Peyer's patch (tissue), 4 donors: ENCODE results near the gene PCNT. TPM values are rescaled to one million over a fixed set of nuclear protein-coding genes. Genes with fewer than 3 reads are reported as not detected.

Source experiments
- DNase-seq, 3 donors: peaks; one replicate each; pipeline ENCODE4 v3.0.0-alpha.2; 2017 to 2019
- H3K27ac ChIP-seq, 4 donors: fragments of 200-600 bp; sonication (generic); one replicate each; pipeline ENCODE4 v1.5.1; 2016 to 2019
- H3K27me3 ChIP-seq, 2 donors: fragments of 200-600 bp; sonication (generic); one replicate each; pipeline ENCODE4 v1.5.1; 2019
- H3K36me3 ChIP-seq, 3 donors: fragments of 200-600 bp; sonication (generic); one replicate each; pipeline ENCODE4 v1.5.1; 2016 to 2019
- H3K4me1 ChIP-seq, 4 donors: fragments of 200-600 bp; sonication (generic); one replicate each; pipeline ENCODE4 v1.5.1; 2016 to 2019
- H3K4me3 ChIP-seq, 4 donors: fragments of 200-600 bp; sonication (generic); 1 replicate in 3 of 4; 2 replicates in 1 of 4; pipeline ENCODE4 v1.5.1; 2016 to 2019; ENCODE audit warnings: mild to moderate bottlenecking in 1 of 4
- H3K9me3 ChIP-seq, 4 donors: fragments of 200-600 bp; sonication (generic); one replicate each; pipeline ENCODE4 v1.5.1; 2016 to 2019; ENCODE audit warnings: mild to moderate bottlenecking in 1 of 4
- CTCF ChIP-seq, 6 experiments: fragments of 450-650 bp in 4 of 6; fragments of 200-600 bp in 2 of 6; sonication (generic) in 1 of 6; IDR thresholded peaks; one replicate each; pipeline ENCODE4 v1.5.1; 2017 to 2019; ENCODE audit warnings: antibody characterized with exemption in 6 of 6, mild to moderate bottlenecking in 3 of 6, moderate library complexity in 1 of 6
- POLR2A ChIP-seq, 2 donors: fragments of 450-650 bp; IDR thresholded peaks; one replicate each; pipeline ENCODE4 v1.5.1; 2017; ENCODE audit warnings: antibody characterized with exemption in 2 of 2, mild to moderate bottlenecking in 2 of 2, moderate library complexity in 2 of 2
- total RNA-seq, 4 donors: library from RNA; depleted of rRNA; stranded (reverse); fragments of >200 nt; gene quantifications; one replicate each; pipeline ENCODE4 v1.1.0, GENCODE V29; 2016

Gene PCNT
- total RNA-seq = 100 to 1,000 TPM in 1 of 4 donors, 10 to 100 TPM in 3; 29.2 to 119 (median 59.5) TPM

GRCh38 chr21:46323710-46324389 lies at the start of gene PCNT, which contains the start of gene C21orf58:
Gene PCNT (plus strand): TSS chr21:46324156. CDS start chr21:46324229, 73 bp downstream.
Gene C21orf58 (minus strand): TSS chr21:46323870. CDS start chr21:46322738, 1,132 bp downstream.
- no peaks in the 10 kb centered on the region for H3K9me3 ChIP-seq
- peaks cover 0 to 11% (median 0%) of the 10 kb centered on the region in 3 donors for H3K36me3 ChIP-seq
- H3K27ac ChIP-seq = peak within 1 kb of the TSS; percentile 96 to 99 (median 98)
- peak within 1 kb of the TSS; percentile 80 to 92 (median 86) for H3K4me3 ChIP-seq
- H3K4me1 ChIP-seq = peaks cover 0 to 25% (median 7%) of the 10 kb centered on the region in 4 donors
- DNase-seq = peak; percentile 95 to 99 (median 98)
- no peaks in the 10 kb centered on the region for H3K27me3 ChIP-seq
- TF ChIP-seq POLR2A (IDR thresholded peaks at IDR 0.05) (peak in 1 of 2 donors; percentile 20), CTCF (IDR thresholded peaks at IDR 0.05) (peak in 1 of 6 experiments; percentile 4)

GRCh38 chr21:46274797-46275390 lies 49.1 kb upstream of the PCNT start:
- no peaks in the 10 kb centered on the region for H3K27me3 ChIP-seq
- no peaks in the 10 kb centered on the region for H3K9me3 ChIP-seq
- TF ChIP-seq CTCF (IDR thresholded peaks at IDR 0.05) (no peak), POLR2A (IDR thresholded peaks at IDR 0.05) (no peak)
- no peak for DNase-seq
- peaks cover 0 to 99% (median 0%) of the 10 kb centered on the region in 3 donors for H3K36me3 ChIP-seq
- no peaks in the 10 kb centered on the region for H3K4me1 ChIP-seq
- no peak overlapping the region for H3K4me3 ChIP-seq
- H3K27ac ChIP-seq = no peak overlapping the region

GRCh38 chr21:46284077-46284644 lies 39.8 kb upstream of the PCNT start:
- no peak for TF ChIP-seq CTCF (IDR thresholded peaks at IDR 0.05)
- no peak for TF ChIP-seq POLR2A (IDR thresholded peaks at IDR 0.05)
- no peak for DNase-seq
- no peaks in the 10 kb centered on the region for H3K9me3 ChIP-seq
- H3K36me3 ChIP-seq = peaks cover 0 to 48% (median 0%) of the 10 kb centered on the region in 3 donors
- H3K27ac ChIP-seq = no peak overlapping the region
- H3K4me1 ChIP-seq = peaks cover 0 to 41% (median 13%) of the 10 kb centered on the region in 4 donors
- no peaks in the 10 kb centered on the region for H3K27me3 ChIP-seq
- peak overlapping the region in 1 of 4 donors; percentile 100 for H3K4me3 ChIP-seq

- DNase-seq = no peak
- peak overlapping the region in 2 of 4 donors; percentile 82 to 100 for H3K4me3 ChIP-seq
- TF ChIP-seq POLR2A (IDR thresholded peaks at IDR 0.05) (no peak), CTCF (IDR thresholded peaks at IDR 0.05) (no peak)
- no peaks in the 10 kb centered on the region for H3K27me3 ChIP-seq
- H3K9me3 ChIP-seq = no peaks in the 10 kb centered on the region
- H3K27ac ChIP-seq = no peak overlapping the region
- H3K4me1 ChIP-seq = peaks cover 0 to 41% (median 13%) of the 10 kb centered on the region in 4 donors
- peaks cover 0 to 42% (median 0%) of the 10 kb centered on the region in 3 donors for H3K36me3 ChIP-seq
These were observed 39.2 kb upstream of the PCNT start for GRCh38 chr21:46284733-46285132.

- Histone ChIP-seq H3K27me3 (no peaks in the 10 kb centered on the region), H3K9me3 (no peaks in the 10 kb centered on the region), H3K4me1 (peaks cover 0 to 41% (median 13%) of the 10 kb centered on the region in 4 donors), H3K27ac (peak within 1 kb of the TSS; percentile 90 to 100 (median 98)), H3K4me3 (peak within 1 kb of the TSS; percentile 81 to 100 (median 90)), H3K36me3 (peaks cover 0 to 37% (median 0%) of the 10 kb centered on the region in 3 donors)
- no peak for DNase-seq
- TF ChIP-seq POLR2A (IDR thresholded peaks at IDR 0.05) = no peak
- no peak for TF ChIP-seq CTCF (IDR thresholded peaks at IDR 0.05)
These were observed 38.7 kb upstream of the PCNT start, which contains the start of gene MCM3AP for GRCh38 chr21:46285206-46285661. Gene MCM3AP (minus strand): TSS chr21:46285611. CDS start chr21:46285286, 325 bp downstream.
